Mesendoderm (in vitro differentiated cells): ENCODE measurements around the gene CTNNA1.

Experiments
- DNase-seq: peaks from one replicate; pipeline ENCODE4 v3.0.0; 2013
- H2AK5ac ChIP-seq: 2 replicates; pipeline ENCODE4 v1.6.1; 2013; ENCODE audit warnings: low read length, inconsistent platforms
- H2BK120ac ChIP-seq: 2 replicates; pipeline ENCODE4 v1.6.1; 2013; ENCODE audit warnings: low read depth, mild to moderate bottlenecking, low read length, moderate library complexity, mixed read lengths
- H2BK15ac ChIP-seq: replicated peaks from 2 replicates; pipeline ENCODE4 v1.6.1; 2013; ENCODE audit warnings: low read depth, mild to moderate bottlenecking, moderate library complexity
- H2BK5ac ChIP-seq: 2 replicates; pipeline ENCODE4 v1.6.1; 2013; ENCODE audit warnings: low read length, inconsistent platforms
- H3K18ac ChIP-seq: 2 replicates; pipeline ENCODE4 v1.6.1; 2013; ENCODE audit warnings: mild to moderate bottlenecking, low read length, mixed read lengths
- H3K23ac ChIP-seq: one replicate; pipeline ENCODE4 v1.6.1; 2013; ENCODE audit warnings: low read length
- H3K27ac ChIP-seq: 2 replicates; pipeline ENCODE4 v1.5.1; 2013; ENCODE audit warnings: low read depth, mild to moderate bottlenecking, inconsistent platforms, low read length, moderate library complexity
- H3K27me3 ChIP-seq: 2 replicates; pipeline ENCODE4 v1.6.1; 2013; ENCODE audit warnings: low read length, control low read depth, mild to moderate bottlenecking, inconsistent platforms; ENCODE audit not compliant: insufficient read depth, poor library complexity
- H3K36me3 ChIP-seq: 2 replicates; pipeline ENCODE4 v1.6.1; 2013; ENCODE audit warnings: low read length, inconsistent platforms; ENCODE audit not compliant: control insufficient read depth, insufficient read depth
- H3K4ac ChIP-seq: one replicate; pipeline ENCODE4 v1.6.1; 2013; ENCODE audit warnings: low read depth, mild to moderate bottlenecking, low read length, moderate library complexity
- H3K4me1 ChIP-seq: 2 replicates; pipeline ENCODE4 v1.6.1; 2013; ENCODE audit warnings: low read depth, low read length, inconsistent platforms; ENCODE audit not compliant: control insufficient read depth
- H3K4me2 ChIP-seq: 2 replicates; pipeline ENCODE4 v1.6.1; 2013; ENCODE audit warnings: low read length
- H3K4me3 ChIP-seq: 2 replicates; pipeline ENCODE4 v1.5.1; 2013; ENCODE audit warnings: mild to moderate bottlenecking, low read length
- H3K56ac ChIP-seq: one replicate; pipeline ENCODE4 v1.6.1; 2013; ENCODE audit warnings: low read length
- H3K79me1 ChIP-seq: 2 replicates; pipeline ENCODE4 v1.6.1; 2013; ENCODE audit warnings: low read length, inconsistent platforms
- H3K79me2 ChIP-seq: 2 replicates; pipeline ENCODE4 v1.6.1; 2013; ENCODE audit warnings: mild to moderate bottlenecking, low read length; ENCODE audit not compliant: control insufficient read depth, insufficient read depth
- H3K9ac ChIP-seq: 2 replicates; pipeline ENCODE4 v1.6.1; 2013; ENCODE audit warnings: low read length, inconsistent platforms
- H4K5ac ChIP-seq: one replicate; pipeline ENCODE4 v1.6.1; 2013; ENCODE audit warnings: low read length
- H4K8ac ChIP-seq: one replicate; pipeline ENCODE4 v1.6.1; 2013; ENCODE audit warnings: low read depth, mild to moderate bottlenecking, control low read depth, low read length, moderate library complexity
- WGBS: extraction: QIAGEN DNeasy Blood & Tissue Kit; methylation state at CpG from one replicate; pipeline ENCODE4 v1.1.7; 2013; ENCODE audit warnings: low lambda C conversion rate, missing lambda C conversion rate; ENCODE audit not compliant: insufficient coverage; ENCODE audit errors: extremely low coverage; 5-methylcytosine and 5-hydroxymethylcytosine counted together

Gene CTNNA1

GRCh38 chr5:138926688-138927448 is 173.6 kb downstream of the CTNNA1 start:
- Histone ChIP-seq H3K27ac (no peak overlapping the region), H3K23ac (no peak overlapping the region), H3K56ac (no peak overlapping the region), H2AK5ac (no peak overlapping the region), H3K79me1 (peaks cover 2% of the 10 kb centered on the region), H3K36me3 (peaks cover 16% of the 10 kb centered on the region), H3K9ac (no peak overlapping the region), H3K4ac (no peak overlapping the region), H3K79me2 (no peaks in the 10 kb centered on the region), H3K27me3 (no peaks in the 10 kb centered on the region), H2BK5ac (no peak overlapping the region), H4K8ac (no peak overlapping the region), H3K4me2 (no peak overlapping the region), H4K5ac (no peak overlapping the region), H3K4me3 (no peak overlapping the region), H3K4me1 (no peaks in the 10 kb centered on the region), H3K18ac (no peak overlapping the region), H2BK15ac (no peak overlapping the region), H2BK120ac (no peak overlapping the region)
- DNase-seq: no peak
- no CpG with 5 or more reads among the region's 16 CpGs for WGBS

DNA sequence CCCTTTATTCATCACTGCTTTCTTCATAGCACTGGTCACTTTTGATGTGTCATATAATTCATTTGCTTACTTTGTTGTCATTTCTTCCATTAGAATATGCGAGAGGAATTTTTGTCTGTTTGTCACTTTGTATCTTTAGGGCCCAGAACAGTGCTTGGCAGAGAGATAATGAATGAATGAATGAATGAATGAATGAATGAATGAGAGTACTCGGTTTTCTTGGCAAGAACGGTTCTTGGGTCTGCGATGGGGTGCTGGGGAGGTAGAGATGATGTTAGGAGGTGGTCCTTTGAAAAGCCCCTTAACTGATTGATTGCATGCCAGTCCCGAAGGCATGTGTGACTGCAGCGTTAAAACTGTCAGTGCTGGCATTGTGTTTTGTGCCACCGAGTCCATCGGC is 174.3 kb downstream of the CTNNA1 start:
- Histone ChIP-seq H3K18ac (no peak overlapping the region), H3K79me1 (peaks cover 2% of the 10 kb centered on the region), H3K4ac (no peak overlapping the region), H3K36me3 (peaks cover 16% of the 10 kb centered on the region), H3K27me3 (no peaks in the 10 kb centered on the region), H3K4me1 (no peaks in the 10 kb centered on the region), H4K5ac (no peak overlapping the region), H3K4me3 (no peak overlapping the region), H2BK15ac (no peak overlapping the region), H3K56ac (no peak overlapping the region), H3K4me2 (no peak overlapping the region), H2BK120ac (no peak overlapping the region), H4K8ac (no peak overlapping the region), H2BK5ac (no peak overlapping the region), H3K79me2 (no peaks in the 10 kb centered on the region), H3K9ac (no peak overlapping the region), H3K27ac (no peak overlapping the region), H2AK5ac (no peak overlapping the region), H3K23ac (no peak overlapping the region)
- no peak for DNase-seq
- no CpG with 5 or more reads among the region's 8 CpGs for WGBS

GRCh38 chr5:138927979-138928378 is 174.8 kb downstream of the CTNNA1 start:
- Histone ChIP-seq H4K8ac (no peak overlapping the region), H3K4me1 (no peaks in the 10 kb centered on the region), H2BK5ac (no peak overlapping the region), H3K56ac (no peak overlapping the region), H4K5ac (no peak overlapping the region), H3K4me2 (no peak overlapping the region), H3K23ac (no peak overlapping the region), H2AK5ac (no peak overlapping the region), H2BK15ac (no peak overlapping the region), H3K4ac (no peak overlapping the region), H3K27me3 (no peaks in the 10 kb centered on the region), H3K36me3 (peaks cover 16% of the 10 kb centered on the region), H3K9ac (no peak overlapping the region), H3K4me3 (no peak overlapping the region), H3K27ac (no peak overlapping the region), H2BK120ac (no peak overlapping the region), H3K18ac (no peak overlapping the region), H3K79me2 (no peaks in the 10 kb centered on the region), H3K79me1 (peaks cover 2% of the 10 kb centered on the region)
- WGBS: no CpG with 5 or more reads among the region's 7 CpGs
- no peak for DNase-seq

DNA sequence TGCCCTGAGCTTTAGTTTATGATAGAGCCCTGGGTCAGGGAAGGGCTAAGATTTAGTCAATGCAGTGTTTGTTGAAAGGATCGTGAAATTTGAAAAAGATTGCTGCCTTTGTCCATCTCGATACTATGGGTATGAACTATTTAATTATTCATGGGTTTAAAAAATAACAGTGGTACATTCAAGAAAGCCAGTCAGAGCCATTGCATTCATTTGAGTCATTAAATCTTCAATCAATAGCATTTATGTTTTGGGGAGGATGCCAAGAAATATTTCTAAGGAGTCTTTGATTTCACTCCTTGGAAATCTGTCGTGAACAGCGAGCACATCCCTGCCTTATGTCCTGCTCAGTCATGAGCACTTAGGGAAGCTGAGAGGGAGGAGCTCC is 176.3 kb downstream of the CTNNA1 start:
- H2BK5ac ChIP-seq: no peak overlapping the region
- no peak overlapping the region for H2AK5ac ChIP-seq
- no peak overlapping the region for H3K23ac ChIP-seq
- no peak overlapping the region for H2BK120ac ChIP-seq
- H2BK15ac ChIP-seq: no peak overlapping the region
- no peaks in the 10 kb centered on the region for H3K4me1 ChIP-seq
- no peak overlapping the region for H4K8ac ChIP-seq
- H3K36me3 ChIP-seq: peaks cover 19% of the 10 kb centered on the region
- peaks cover 2% of the 10 kb centered on the region for H3K79me1 ChIP-seq
- H3K27ac ChIP-seq: no peak overlapping the region
- no peak overlapping the region for H3K4me2 ChIP-seq
- H3K4me3 ChIP-seq: no peak overlapping the region
- no peak overlapping the region for H3K9ac ChIP-seq
- no CpG with 5 or more reads among the region's 4 CpGs for WGBS
- H3K79me2 ChIP-seq: no peaks in the 10 kb centered on the region
- no peak overlapping the region for H4K5ac ChIP-seq
- H3K56ac ChIP-seq: no peak overlapping the region
- DNase-seq: no peak
- no peaks in the 10 kb centered on the region for H3K27me3 ChIP-seq
- no peak overlapping the region for H3K18ac ChIP-seq
- no peak overlapping the region for H3K4ac ChIP-seq

GRCh38 chr5:138930371-138931097 is 177.3 kb downstream of the CTNNA1 start:
- H3K4me2 ChIP-seq: no peak overlapping the region
- no peak overlapping the region for H2AK5ac ChIP-seq
- no peak overlapping the region for H4K5ac ChIP-seq
- DNase-seq: no peak
- H3K79me2 ChIP-seq: no peaks in the 10 kb centered on the region
- no peak overlapping the region for H3K4ac ChIP-seq
- no peak overlapping the region for H3K56ac ChIP-seq
- no peak overlapping the region for H2BK5ac ChIP-seq
- no peak overlapping the region for H3K27ac ChIP-seq
- H3K4me1 ChIP-seq: no peaks in the 10 kb centered on the region
- peaks cover 2% of the 10 kb centered on the region for H3K79me1 ChIP-seq
- WGBS: no CpG with 5 or more reads among the region's 10 CpGs
- H3K27me3 ChIP-seq: no peaks in the 10 kb centered on the region
- H3K4me3 ChIP-seq: no peak overlapping the region
- no peak overlapping the region for H3K23ac ChIP-seq
- no peak overlapping the region for H3K9ac ChIP-seq
- H3K18ac ChIP-seq: no peak overlapping the region
- no peak overlapping the region for H2BK15ac ChIP-seq
- no peak overlapping the region for H4K8ac ChIP-seq
- no peak overlapping the region for H2BK120ac ChIP-seq
- peaks cover 19% of the 10 kb centered on the region for H3K36me3 ChIP-seq
